GM18505 (cell line): Measurements from ENCODE around the gene HRAS.

Source experiments
- ATAC-seq: cut with Tn5 transposase; IDR thresholded peaks from one replicate; pipeline ENCODE4 v1.9.1; 2021; ENCODE audit not compliant: unreplicated experiment
- POLR2A ChIP-seq: IDR thresholded peaks from 4 replicates; pipeline ENCODE4 v1.6.1; 2011; ENCODE audit warnings: borderline replicate concordance; ENCODE audit not compliant: insufficient read depth, insufficient read length; ENCODE audit errors: extremely low read depth

HRAS gene

GRCh38 chr11:573146-573759 lies 37.9 kb upstream of the HRAS start:
- no peak for ATAC-seq
- TF ChIP-seq POLR2A = no peak

GRCh38 chr11:571802-572185 lies 36.4 kb upstream of the HRAS start:
- no peak for TF ChIP-seq POLR2A
- ATAC-seq = no peak

GRCh38 chr11:569158-569885 lies 33.9 kb upstream of the HRAS start:
- ATAC-seq = no peak
- TF ChIP-seq POLR2A = no peak

GRCh38 chr11:568306-569157 lies 33.2 kb upstream of the HRAS start:
- TF ChIP-seq POLR2A = peak; percentile 67
- peak; percentile 77 for ATAC-seq

GRCh38 chr11:567629-568292 lies 32.4 kb upstream of the HRAS start:
- ATAC-seq = peak; percentile 8

GRCh38 chr11:567011-567628 lies 31.7 kb upstream of the HRAS start:
- no peak for TF ChIP-seq POLR2A
- ATAC-seq = no peak

More at GRCh38 chr11:567629-568292, 32.4 kb upstream of the HRAS start:
- TF ChIP-seq POLR2A = no peak

- ATAC-seq = no peak
- TF ChIP-seq POLR2A = no peak
Observed at GRCh38 chr11:565921-566509, 30.6 kb upstream of the HRAS start.

GRCh38 chr11:563812-564578 lies 28.6 kb upstream of the HRAS start:
- no peak for ATAC-seq
- TF ChIP-seq POLR2A = no peak

- ATAC-seq = no peak
- no peak for TF ChIP-seq POLR2A
Observed at GRCh38 chr11:563066-563811, 27.9 kb upstream of the HRAS start.

- TF ChIP-seq POLR2A = no peak
- no peak for ATAC-seq
Observed at GRCh38 chr11:562046-562645, 26.8 kb upstream of the HRAS start.
